GM12874 (cell line): ENCODE measurements around the gene TMEM217.

ENCODE experiments used
- TF ChIP-seq, protein P1 (sequence below): IDR thresholded peaks from 2 replicates; pipeline ENCODE4 v1.5.1; 2011; ENCODE audit warnings: low read depth, mild to moderate bottlenecking, control low read depth, low read length, moderate library complexity; ENCODE audit not compliant: insufficient read depth

TMEM217 gene

GRCh38 chr6:37168811-37169495, 89.0 kb downstream of the TMEM217 start:
- TF ChIP-seq, protein P1, sequence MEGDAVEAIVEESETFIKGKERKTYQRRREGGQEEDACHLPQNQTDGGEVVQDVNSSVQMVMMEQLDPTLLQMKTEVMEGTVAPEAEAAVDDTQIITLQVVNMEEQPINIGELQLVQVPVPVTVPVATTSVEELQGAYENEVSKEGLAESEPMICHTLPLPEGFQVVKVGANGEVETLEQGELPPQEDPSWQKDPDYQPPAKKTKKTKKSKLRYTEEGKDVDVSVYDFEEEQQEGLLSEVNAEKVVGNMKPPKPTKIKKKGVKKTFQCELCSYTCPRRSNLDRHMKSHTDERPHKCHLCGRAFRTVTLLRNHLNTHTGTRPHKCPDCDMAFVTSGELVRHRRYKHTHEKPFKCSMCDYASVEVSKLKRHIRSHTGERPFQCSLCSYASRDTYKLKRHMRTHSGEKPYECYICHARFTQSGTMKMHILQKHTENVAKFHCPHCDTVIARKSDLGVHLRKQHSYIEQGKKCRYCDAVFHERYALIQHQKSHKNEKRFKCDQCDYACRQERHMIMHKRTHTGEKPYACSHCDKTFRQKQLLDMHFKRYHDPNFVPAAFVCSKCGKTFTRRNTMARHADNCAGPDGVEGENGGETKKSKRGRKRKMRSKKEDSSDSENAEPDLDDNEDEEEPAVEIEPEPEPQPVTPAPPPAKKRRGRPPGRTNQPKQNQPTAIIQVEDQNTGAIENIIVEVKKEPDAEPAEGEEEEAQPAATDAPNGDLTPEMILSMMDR, result no peak

DNA sequence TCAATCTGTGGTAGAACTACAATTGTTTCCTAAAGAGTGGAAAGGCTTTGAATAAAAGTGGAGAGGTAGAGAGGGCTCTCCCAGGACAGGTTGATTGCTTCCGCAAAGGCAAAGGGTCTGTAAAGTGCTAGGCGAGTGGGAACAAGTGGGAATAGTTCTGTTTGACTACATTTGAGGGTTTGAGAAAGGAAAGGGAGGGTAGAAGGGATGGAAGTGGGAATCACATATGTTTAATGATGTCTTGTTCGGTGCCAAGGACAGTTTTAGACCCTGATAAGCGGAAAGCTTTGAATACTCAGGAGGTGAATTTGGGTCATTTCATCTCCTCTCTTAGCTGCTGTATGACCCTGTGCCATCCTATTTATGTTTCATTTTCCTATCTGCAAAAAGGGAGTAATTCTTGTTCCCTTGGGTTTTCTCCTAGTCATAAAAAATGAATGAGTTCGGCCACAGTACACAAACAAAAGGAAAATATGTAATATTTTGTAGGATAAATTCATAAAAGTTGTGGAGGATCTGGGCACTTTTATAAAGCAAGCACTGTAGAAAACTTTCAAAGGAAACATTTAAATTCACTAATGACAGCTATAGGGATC, 89.7 kb downstream of the TMEM217 start:
- TF ChIP-seq, protein P1, result no peak

GRCh38 chr6:37162740-37163139, 95.2 kb downstream of the TMEM217 start:
- TF ChIP-seq, protein P1, result no peak
